ENCODE results near the gene ARHGAP26. TPM values are rescaled to one million over a fixed set of nuclear protein-coding genes. Genes with fewer than 3 reads are reported as not detected.

The ARHGAP26 gene
- total RNA-seq, 1 donor, result 7.6 TPM

DNA sequence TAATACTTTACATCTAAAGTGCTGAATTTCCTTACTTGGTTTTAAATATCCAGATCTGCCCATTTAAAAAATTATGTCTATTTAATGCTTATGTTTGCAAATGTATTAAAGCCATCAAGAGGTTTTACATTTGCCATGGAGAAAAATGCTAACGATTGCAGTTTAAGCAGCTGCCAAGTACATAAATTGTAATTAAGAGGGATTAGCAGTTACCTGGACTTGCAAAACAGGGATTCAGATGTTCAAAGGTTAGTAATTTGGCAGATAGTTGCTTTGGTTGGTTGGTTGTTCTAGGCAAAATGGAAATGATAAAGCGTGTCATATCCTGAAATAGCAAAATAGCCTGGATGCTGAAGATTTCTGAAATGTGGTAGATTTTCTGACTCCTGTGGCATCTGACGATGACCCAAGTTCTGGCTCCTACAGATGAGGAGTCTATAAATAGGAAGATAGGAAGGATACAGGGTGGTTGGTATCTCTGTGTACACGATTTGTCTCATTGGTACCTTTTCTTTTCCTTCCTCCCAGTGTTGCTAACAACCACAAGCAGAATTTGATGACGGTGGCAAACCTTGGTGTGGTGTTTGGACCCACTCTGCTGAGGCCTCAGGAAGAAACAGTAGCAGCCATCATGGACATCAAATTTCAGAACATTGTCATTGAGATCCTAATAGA lies 350.4 kb downstream of the ARHGAP26 start:
- no peak overlapping the region for H3K4me2 ChIP-seq (ENCODE audit: insufficient read depth, low read length)
- no peak overlapping the region for H2AFZ ChIP-seq (ENCODE audit: low read length)
- no peaks in the 10 kb centered on the region for H3K36me3 ChIP-seq (ENCODE audit: insufficient read depth, low read length)
- no peaks in the 10 kb centered on the region for H3K4me1 ChIP-seq (ENCODE audit: insufficient read depth, low read length)
- no peaks in the 10 kb centered on the region for H3K27me3 ChIP-seq (ENCODE audit: insufficient read depth, low read length)
- no peak overlapping the region for H3K4me3 ChIP-seq (ENCODE audit: insufficient read depth, low read length)
- no peaks in the 10 kb centered on the region for H3K79me2 ChIP-seq (ENCODE audit: insufficient read depth, low read length)
- no peak overlapping the region for H3K27ac ChIP-seq (ENCODE audit: low read depth, low read length)
- no peak for DNase-seq (ENCODE audit: insufficient read length, low spot score, missing footprints)
- H4K20me1 ChIP-seq (ENCODE audit: insufficient read depth, low read length), result no peaks in the 10 kb centered on the region
- TF ChIP-seq, protein P1, sequence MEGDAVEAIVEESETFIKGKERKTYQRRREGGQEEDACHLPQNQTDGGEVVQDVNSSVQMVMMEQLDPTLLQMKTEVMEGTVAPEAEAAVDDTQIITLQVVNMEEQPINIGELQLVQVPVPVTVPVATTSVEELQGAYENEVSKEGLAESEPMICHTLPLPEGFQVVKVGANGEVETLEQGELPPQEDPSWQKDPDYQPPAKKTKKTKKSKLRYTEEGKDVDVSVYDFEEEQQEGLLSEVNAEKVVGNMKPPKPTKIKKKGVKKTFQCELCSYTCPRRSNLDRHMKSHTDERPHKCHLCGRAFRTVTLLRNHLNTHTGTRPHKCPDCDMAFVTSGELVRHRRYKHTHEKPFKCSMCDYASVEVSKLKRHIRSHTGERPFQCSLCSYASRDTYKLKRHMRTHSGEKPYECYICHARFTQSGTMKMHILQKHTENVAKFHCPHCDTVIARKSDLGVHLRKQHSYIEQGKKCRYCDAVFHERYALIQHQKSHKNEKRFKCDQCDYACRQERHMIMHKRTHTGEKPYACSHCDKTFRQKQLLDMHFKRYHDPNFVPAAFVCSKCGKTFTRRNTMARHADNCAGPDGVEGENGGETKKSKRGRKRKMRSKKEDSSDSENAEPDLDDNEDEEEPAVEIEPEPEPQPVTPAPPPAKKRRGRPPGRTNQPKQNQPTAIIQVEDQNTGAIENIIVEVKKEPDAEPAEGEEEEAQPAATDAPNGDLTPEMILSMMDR (IDR thresholded peaks at IDR 0.05; ENCODE audit: extremely low read depth, low read depth, low read length), result no peak
- no peaks in the 10 kb centered on the region for H3K9me3 ChIP-seq (ENCODE audit: low read depth, low read length)

DNA sequence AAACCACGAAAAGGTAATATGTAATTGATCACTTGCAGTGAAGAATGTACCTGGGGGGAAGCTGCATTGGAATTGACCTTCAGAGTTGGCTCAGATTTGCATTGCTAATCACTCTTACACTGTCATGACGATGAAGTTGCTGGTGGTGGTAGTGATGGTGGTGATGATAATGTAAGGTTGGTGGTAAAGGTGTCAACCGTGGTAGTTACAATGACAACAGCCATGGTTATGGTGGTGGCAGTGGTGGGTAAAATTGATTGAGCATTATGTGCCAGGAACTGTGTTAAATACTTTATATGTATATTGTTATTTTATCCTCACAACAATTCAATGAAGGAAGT lies 350.9 kb downstream of the ARHGAP26 start:
- no peaks in the 10 kb centered on the region for H3K4me1 ChIP-seq (ENCODE audit: insufficient read depth, low read length)

DNA sequence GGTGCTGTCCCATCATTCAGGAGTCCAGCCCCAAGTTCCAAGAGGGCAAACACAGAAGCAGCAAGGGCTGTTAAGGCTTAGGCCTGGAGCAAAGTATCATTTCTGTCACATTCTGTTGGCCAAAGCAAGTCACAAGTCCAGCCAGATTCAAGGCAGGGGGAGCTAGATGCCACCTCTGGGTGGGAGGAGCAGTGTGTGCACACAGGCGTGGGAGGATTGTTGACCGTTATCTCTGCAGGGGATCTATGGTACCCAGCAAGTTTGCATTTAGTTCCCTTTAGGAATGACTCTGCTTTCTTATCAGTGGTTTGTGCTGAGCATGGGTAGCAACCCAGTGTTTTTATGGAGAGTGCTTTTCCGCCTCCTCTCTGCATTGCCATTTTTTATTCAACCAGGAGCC lies 354.4 kb downstream of the ARHGAP26 start:
- H3K4me2 ChIP-seq (ENCODE audit: insufficient read depth, low read length), result no peak overlapping the region
- no peak overlapping the region for H3K4me3 ChIP-seq (ENCODE audit: insufficient read depth, low read length)
- H2AFZ ChIP-seq (ENCODE audit: low read length), result no peak overlapping the region
- DNase-seq (ENCODE audit: insufficient read length, low spot score, missing footprints), result no peak
- H3K27ac ChIP-seq (ENCODE audit: low read depth, low read length), result no peak overlapping the region
- no peaks in the 10 kb centered on the region for H3K9me3 ChIP-seq (ENCODE audit: low read depth, low read length)
- no peaks in the 10 kb centered on the region for H3K27me3 ChIP-seq (ENCODE audit: insufficient read depth, low read length)
- H3K79me2 ChIP-seq (ENCODE audit: insufficient read depth, low read length), result no peaks in the 10 kb centered on the region
- no peaks in the 10 kb centered on the region for H3K4me1 ChIP-seq (ENCODE audit: insufficient read depth, low read length)
- H4K20me1 ChIP-seq (ENCODE audit: insufficient read depth, low read length), result no peaks in the 10 kb centered on the region
- TF ChIP-seq, protein P1 (IDR thresholded peaks at IDR 0.05; ENCODE audit: extremely low read depth, low read depth, low read length), result no peak
- no peaks in the 10 kb centered on the region for H3K36me3 ChIP-seq (ENCODE audit: insufficient read depth, low read length)

More for the DNA sequence above, 350.9 kb downstream of the ARHGAP26 start:
- no peak for DNase-seq (ENCODE audit: insufficient read length, low spot score, missing footprints)
- TF ChIP-seq, protein P1 (IDR thresholded peaks at IDR 0.05; ENCODE audit: extremely low read depth, low read depth, low read length), result no peak
- H3K4me2 ChIP-seq (ENCODE audit: insufficient read depth, low read length), result no peak overlapping the region
- H3K4me3 ChIP-seq (ENCODE audit: insufficient read depth, low read length), result no peak overlapping the region
- no peak overlapping the region for H2AFZ ChIP-seq (ENCODE audit: low read length)
- H3K27ac ChIP-seq (ENCODE audit: low read depth, low read length), result no peak overlapping the region
- H3K27me3 ChIP-seq (ENCODE audit: insufficient read depth, low read length), result no peaks in the 10 kb centered on the region
- no peaks in the 10 kb centered on the region for H3K9me3 ChIP-seq (ENCODE audit: low read depth, low read length)
- no peaks in the 10 kb centered on the region for H3K36me3 ChIP-seq (ENCODE audit: insufficient read depth, low read length)
- H3K79me2 ChIP-seq (ENCODE audit: insufficient read depth, low read length), result no peaks in the 10 kb centered on the region
- no peaks in the 10 kb centered on the region for H4K20me1 ChIP-seq (ENCODE audit: insufficient read depth, low read length)

DNA sequence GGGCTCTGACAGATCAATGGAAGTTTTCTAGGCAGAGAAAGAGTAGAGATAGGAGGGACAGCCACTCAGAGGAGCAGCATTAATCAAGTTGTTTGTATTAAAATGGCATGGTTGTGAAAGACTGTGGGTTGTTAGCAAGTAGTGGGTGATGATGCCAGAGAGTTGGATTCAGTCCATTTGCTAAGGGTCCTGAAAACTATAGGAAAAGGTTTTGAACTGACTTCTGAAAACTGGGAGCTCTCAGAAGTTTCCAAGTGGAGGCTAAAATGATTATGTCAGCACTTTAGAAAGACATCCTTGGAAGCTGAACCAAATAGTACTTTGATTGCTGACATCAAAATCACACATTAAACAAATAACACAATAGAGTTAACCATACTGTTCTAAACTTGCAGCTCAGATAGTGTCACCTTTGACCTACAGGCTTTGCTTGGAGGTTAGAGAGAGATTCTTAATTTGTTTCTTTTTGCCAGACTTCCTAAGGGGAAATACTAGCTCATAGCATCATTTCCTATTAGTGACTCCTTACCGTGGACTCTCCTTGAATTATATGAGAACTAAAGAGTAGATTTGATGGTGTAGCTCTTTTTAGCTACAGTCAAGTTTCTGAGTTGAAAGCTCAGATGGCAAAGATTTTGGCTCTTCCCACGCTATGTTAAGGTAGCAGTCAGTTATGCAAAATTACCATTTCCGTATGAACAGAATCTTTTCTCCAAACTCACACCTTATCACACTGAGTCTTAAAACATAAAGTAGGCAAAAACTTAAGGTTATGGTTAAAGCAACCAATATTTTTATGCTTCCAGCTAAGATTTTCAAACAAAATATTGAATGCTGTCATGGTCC lies 356.2 kb downstream of the ARHGAP26 start:
- Histone ChIP-seq H4K20me1 (ENCODE audit: insufficient read depth, low read length) (no peaks in the 10 kb centered on the region), H3K27me3 (ENCODE audit: insufficient read depth, low read length) (no peaks in the 10 kb centered on the region), H3K36me3 (ENCODE audit: insufficient read depth, low read length) (no peaks in the 10 kb centered on the region), H3K79me2 (ENCODE audit: insufficient read depth, low read length) (no peaks in the 10 kb centered on the region), H3K27ac (ENCODE audit: low read depth, low read length) (no peak overlapping the region), H3K4me1 (ENCODE audit: insufficient read depth, low read length) (no peaks in the 10 kb centered on the region), H3K9me3 (ENCODE audit: low read depth, low read length) (no peaks in the 10 kb centered on the region), H2AFZ (ENCODE audit: low read length) (no peak overlapping the region), H3K4me2 (ENCODE audit: insufficient read depth, low read length) (no peak overlapping the region), H3K4me3 (ENCODE audit: insufficient read depth, low read length) (no peak overlapping the region)
- DNase-seq (ENCODE audit: insufficient read length, low spot score, missing footprints), result no peak
- TF ChIP-seq, protein P1 (IDR thresholded peaks at IDR 0.05; ENCODE audit: extremely low read depth, low read depth, low read length), result no peak
